ENCODE data around the gene GATA2.

- TF ChIP-seq EZH2phosphoT487 (IDR thresholded peaks at IDR 0.05; ENCODE audit: insufficient read depth, low read depth) = no peak
- no peak for TF ChIP-seq EZH2 (IDR thresholded peaks at IDR 0.05; ENCODE audit: insufficient read depth, poor library complexity, severe bottlenecking)
These were observed 23.0 kb upstream of the GATA2 start for GRCh38 chr3:128515967-128516366.
